H9 (cell line): ENCODE results near the gene TMEM178B. TPM values are rescaled to one million over a fixed set of nuclear protein-coding genes. Genes with fewer than 3 reads are reported as not detected.

ENCODE experiments used
- DNase-seq: peaks from one replicate; pipeline ENCODE4 v3.0.0-alpha.2; 2017
- H2AFZ ChIP-seq: one replicate; pipeline ENCODE4 v1.6.1; 2013; ENCODE audit warnings: mild to moderate bottlenecking, low read length, control low read depth, moderate library complexity
- H2AK5ac ChIP-seq: 2 replicates; pipeline ENCODE4 v1.6.1; 2013; ENCODE audit warnings: low read length, control low read depth, mixed read lengths; ENCODE audit not compliant: insufficient read length
- H2BK120ac ChIP-seq: one replicate; pipeline ENCODE4 v1.6.1; 2013; ENCODE audit warnings: low read depth, mild to moderate bottlenecking, low read length, control low read depth, inconsistent platforms; ENCODE audit not compliant: poor library complexity, severe bottlenecking
- H2BK12ac ChIP-seq: 2 replicates; pipeline ENCODE4 v1.6.1; 2013; ENCODE audit warnings: low read length, control low read depth, mixed read lengths, low read depth; ENCODE audit not compliant: insufficient read length
- H2BK15ac ChIP-seq: 2 replicates; pipeline ENCODE4 v1.6.1; 2013; ENCODE audit warnings: low read depth, low read length, control low read depth
- H2BK20ac ChIP-seq: one replicate; pipeline ENCODE4 v1.6.1; 2013; ENCODE audit warnings: low read depth, mild to moderate bottlenecking, low read length, control low read depth, inconsistent platforms; ENCODE audit not compliant: poor library complexity, severe bottlenecking
- H2BK5ac ChIP-seq: 2 replicates; pipeline ENCODE4 v1.6.1; 2013; ENCODE audit warnings: low read length, control low read depth, mixed read lengths; ENCODE audit not compliant: insufficient read length
- H3K14ac ChIP-seq: 2 replicates; pipeline ENCODE4 v1.6.1; 2013; ENCODE audit warnings: low read length, control low read depth; ENCODE audit not compliant: insufficient read depth
- H3K18ac ChIP-seq: 2 replicates; pipeline ENCODE4 v1.6.1; 2013; ENCODE audit warnings: low read depth, mild to moderate bottlenecking, mixed read lengths, low read length, control low read depth; ENCODE audit not compliant: insufficient read length
- H3K23ac ChIP-seq: 2 replicates; pipeline ENCODE4 v1.6.1; 2013; ENCODE audit warnings: low read length, control low read depth, mixed read lengths, low read depth; ENCODE audit not compliant: insufficient read length
- H3K23me2 ChIP-seq: 2 replicates; pipeline ENCODE4 v1.6.1; 2013; ENCODE audit warnings: low read depth, mild to moderate bottlenecking, mixed read lengths, low read length, control low read depth; ENCODE audit not compliant: insufficient read length, poor library complexity, severe bottlenecking
- H3K27ac ChIP-seq: 2 replicates; pipeline ENCODE4 v1.5.1; 2013; ENCODE audit warnings: low read length, control low read depth, mixed read lengths, low read depth; ENCODE audit not compliant: insufficient read length
- H3K27me3 ChIP-seq: 2 replicates; pipeline ENCODE4 v1.6.1; 2013; ENCODE audit warnings: low read length, control low read depth, inconsistent platforms; ENCODE audit not compliant: insufficient read depth
- H3K4ac ChIP-seq: 2 replicates; pipeline ENCODE4 v1.6.1; 2013; ENCODE audit warnings: low read depth, mild to moderate bottlenecking, control low read depth, inconsistent platforms, low read length, moderate library complexity
- H3K4me1 ChIP-seq: 2 replicates; pipeline ENCODE4 v1.6.1; 2013; ENCODE audit warnings: low read length, control low read depth, inconsistent platforms; ENCODE audit not compliant: insufficient read depth
- H3K4me2 ChIP-seq: 2 replicates; pipeline ENCODE4 v1.6.1; 2013; ENCODE audit warnings: low read length, control low read depth, mixed read lengths; ENCODE audit not compliant: insufficient read length, insufficient read depth
- H3K56ac ChIP-seq: 2 replicates; pipeline ENCODE4 v1.6.1; 2013; ENCODE audit warnings: low read depth, mild to moderate bottlenecking, mixed read lengths, low read length, control low read depth; ENCODE audit not compliant: insufficient read length
- H3K79me1 ChIP-seq: 2 replicates; pipeline ENCODE4 v1.6.1; 2013; ENCODE audit warnings: low read depth, mild to moderate bottlenecking, moderate library complexity, low read length, control low read depth, inconsistent platforms; ENCODE audit not compliant: insufficient read depth, poor library complexity, severe bottlenecking
- H3K79me2 ChIP-seq: 2 replicates; pipeline ENCODE4 v1.6.1; 2013; ENCODE audit warnings: low read length, control low read depth, inconsistent platforms; ENCODE audit not compliant: insufficient read depth
- H3K9ac ChIP-seq: 2 replicates; pipeline ENCODE4 v1.6.1; 2013; ENCODE audit warnings: low read length, control low read depth, mixed read lengths; ENCODE audit not compliant: insufficient read length; ENCODE audit errors: extremely low read depth
- H3K9me3 ChIP-seq: one replicate; pipeline ENCODE4 v1.6.1; 2013; ENCODE audit warnings: low read depth, low read length, inconsistent platforms; ENCODE audit not compliant: control insufficient read depth
- H3T11ph ChIP-seq: one replicate; pipeline ENCODE4 v1.6.1; 2013; ENCODE audit warnings: mild to moderate bottlenecking, low read length, control low read depth, inconsistent platforms
- H4K20me1 ChIP-seq: one replicate; pipeline ENCODE4 v1.6.1; 2013; ENCODE audit not compliant: control insufficient read depth, insufficient read length, insufficient read depth
- H4K5ac ChIP-seq: 2 replicates; pipeline ENCODE4 v1.6.1; 2013; ENCODE audit warnings: low read depth, mild to moderate bottlenecking, mixed read lengths, low read length, control low read depth; ENCODE audit not compliant: insufficient read length
- H4K8ac ChIP-seq: replicated peaks from 2 replicates; pipeline ENCODE4 v1.6.1; 2013; ENCODE audit warnings: low read length, control low read depth, mixed read lengths, low read depth; ENCODE audit not compliant: insufficient read length
- H4K91ac ChIP-seq: 2 replicates; pipeline ENCODE4 v1.6.1; 2013; ENCODE audit warnings: low read depth, mild to moderate bottlenecking, moderate library complexity, mixed read lengths, low read length, control low read depth; ENCODE audit not compliant: insufficient read length
- H3K27ac Mint-ChIP-seq, 3 experiments: 2 replicates in 2 of 3; 3 replicates in 1 of 3; pipeline ENCODE4 v1.8.0; 2020 to 2021; ENCODE audit warnings: mixed read lengths in 3 of 3, mild to moderate bottlenecking in 1 of 3, moderate library complexity in 1 of 3
- H3K27me3 Mint-ChIP-seq: 2 replicates; pipeline ENCODE4 v1.8.0; 2021; ENCODE audit warnings: low read depth, mild to moderate bottlenecking, moderate library complexity, mixed read lengths
- H3K36me3 Mint-ChIP-seq, 3 experiments: 2 replicates in 2 of 3; 3 replicates in 1 of 3; pipeline ENCODE4 v1.8.0; 2020 to 2021; ENCODE audit warnings: low read depth in 3 of 3, mixed read lengths in 3 of 3; ENCODE audit not compliant: insufficient read depth in 1 of 3
- H3K4me1 Mint-ChIP-seq, 2 experiments: 2 replicates each; pipeline ENCODE4 v1.8.0; 2020; ENCODE audit warnings: mixed read lengths in 2 of 2
- H3K4me3 Mint-ChIP-seq, 2 experiments: 2 replicates in 1 of 2; 3 replicates in 1 of 2; pipeline ENCODE4 v1.8.0; 2020 to 2021; ENCODE audit warnings: mild to moderate bottlenecking in 2 of 2, mixed read lengths in 2 of 2, moderate library complexity in 1 of 2
- H3K9me3 Mint-ChIP-seq, 2 experiments: 2 replicates in 1 of 2; 3 replicates in 1 of 2; pipeline ENCODE4 v1.8.0; 2020; ENCODE audit warnings: mild to moderate bottlenecking in 2 of 2, mixed read lengths in 2 of 2, moderate library complexity in 1 of 2
- CTCF ChIP-seq: fragments of 200-600 bp; sonication (generic); conservative IDR thresholded peaks from 3 replicates; pipeline ENCODE4 v1.8.0; 2021; ENCODE audit warnings: antibody characterized with exemption, mild to moderate bottlenecking
- WGBS: extraction: QIAGEN DNeasy Blood & Tissue Kit; methylation state at CpG from one replicate; pipeline ENCODE4 v1.1.7; 2013; ENCODE audit warnings: missing lambda C conversion rate, low lambda C conversion rate, mixed read lengths; ENCODE audit not compliant: insufficient read length; ENCODE audit errors: extremely low coverage; 5-methylcytosine and 5-hydroxymethylcytosine counted together
- total RNA-seq: library from RNA; stranded (reverse); gene quantifications from 2 replicates; pipeline ENCODE4 v1.2.1, GENCODE V29; 2021

TMEM178B gene
- total RNA-seq, 1 experiment from 2014 or later: 11.3 TPM

GRCh38 chr7:141416650-141417270, 342.9 kb downstream of the TMEM178B start:
- Mint-ChIP-seq H3K27ac (no peak overlapping the region), H3K36me3 (no peaks in the 10 kb centered on the region), H3K4me3 (no peak overlapping the region), H3K4me1 (peaks cover 24 to 29% of the 10 kb centered on the region in 2 experiments), H3K27me3 (no peaks in the 10 kb centered on the region; the same call in 1 of the 2 replicates), H3K9me3 (no peaks in the 10 kb centered on the region; a peak in 1 of 5 replicates)
- no CpG with 5 or more reads among the region's 9 CpGs for WGBS
- no peaks in the 10 kb centered on the region for H3K4me1 ChIP-seq
- no peak overlapping the region for H4K5ac ChIP-seq
- H3K4me2 ChIP-seq: no peak overlapping the region
- H2BK120ac ChIP-seq: no peak overlapping the region
- H3K27ac ChIP-seq: no peak overlapping the region
- no peak overlapping the region for H3K9ac ChIP-seq
- H3K18ac ChIP-seq: no peak overlapping the region
- H3K56ac ChIP-seq: no peak overlapping the region
- H3K79me2 ChIP-seq: 0 out of 2 replicates have a peak, but pooled peaks cover 3% of the 10 kb centered on the region
- H3K23ac ChIP-seq: no peak overlapping the region
- no peak for DNase-seq
- TF ChIP-seq CTCF: no peak
- H2BK20ac ChIP-seq: no peak overlapping the region
- no peak overlapping the region for H3K4ac ChIP-seq
- no peak overlapping the region for H3K14ac ChIP-seq
- no peaks in the 10 kb centered on the region for H3K23me2 ChIP-seq
- no peak overlapping the region for H2BK12ac ChIP-seq
- H3K9me3 ChIP-seq: no peaks in the 10 kb centered on the region
- no peaks in the 10 kb centered on the region for H3K79me1 ChIP-seq
- no peak overlapping the region for H3T11ph ChIP-seq
- no peaks in the 10 kb centered on the region for H4K20me1 ChIP-seq
- H2BK5ac ChIP-seq: no peak overlapping the region
- no peak overlapping the region for H4K91ac ChIP-seq
- H3K27me3 ChIP-seq: no peaks in the 10 kb centered on the region
- no peak overlapping the region for H2AK5ac ChIP-seq
- H2BK15ac ChIP-seq: no peak overlapping the region
- H4K8ac ChIP-seq: no peak overlapping the region
- no peak overlapping the region for H2AFZ ChIP-seq
